HCT116 (cell line): ENCODE results near the gene LCN15. TPM values are rescaled to one million over a fixed set of nuclear protein-coding genes. Genes with fewer than 3 reads are reported as not detected.

Experiments
- ATAC-seq: fragments of 200-7000 bp; cut with Tn5 transposase; 2 replicates; pipeline ENCODE4 v1.9.1; 2020; ENCODE audit warnings: mild to moderate bottlenecking, moderate library complexity
- BruUV-seq: library from RNA; stranded (reverse); fragments of 400-500 nt; replicated peaks from 2 replicates; lab custom pipeline; 2021; lab: Mats Ljungman, UMichigan
- CTCF ChIA-PET: fragments of 300-600 bp; sonication (Branson Sonifier 250); formaldehyde crosslinking; loops from one replicate; lab custom pipeline; 2021; ENCODE audit warnings: antibody characterized with exemption; lab: Charles Lee
- POLR2A ChIA-PET: fragments of 300-600, 350-600 bp; sonication (Branson Sonifier 250); formaldehyde crosslinking; loops from one replicate; lab custom pipeline; 2021; ENCODE audit warnings: antibody characterized with exemption; lab: Charles Lee
- RAD21 ChIA-PET, 2 experiments: fragments of 300-600 bp; sonication (Branson Sonifier 250); formaldehyde crosslinking; loops; one replicate each; lab custom pipeline; 2023; ENCODE audit warnings: low total read pairs in 2 of 2; ENCODE audit not compliant: uncharacterized antibody in 2 of 2, unreplicated experiment in 2 of 2, low non-redundant PET in 1 of 2; lab: Charles Lee
- DNase-seq: peaks from one replicate; pipeline ENCODE4 v3.0.0-alpha.2; 2010; ENCODE audit warnings: low read depth, low spot score
- H2AFZ ChIP-seq: fragments of 200-600 bp; shearing (Covaris generic), sonication (generic); 2 replicates; pipeline ENCODE4 v1.6.1; 2017; ENCODE audit warnings: low read depth, mixed run types, mixed read lengths, antibody characterized with exemption, low read length; ENCODE audit not compliant: poor library complexity, severe bottlenecking
- H3K27ac ChIP-seq: 2 replicates; pipeline ENCODE4 v1.5.1; 2012; ENCODE audit warnings: low read depth, low read length
- H3K27me3 ChIP-seq: fragments of 200-600 bp; sonication (generic); 2 replicates; pipeline ENCODE4 v1.6.1; 2016; ENCODE audit warnings: mixed run types, low read length, mixed read lengths; ENCODE audit not compliant: insufficient read depth
- H3K36me3 ChIP-seq, 2 experiments: fragments of 200-500 bp in 1 of 2; fragments of 200-600 bp in 1 of 2; sonication (Bioruptor generic) in 1 of 2; sonication (generic) in 1 of 2; 2 replicates each; pipeline versions ENCODE4 v1.5.1 to v1.6.1; 2014 to 2016; ENCODE audit warnings: low read length in 2 of 2, inconsistent platforms in 1 of 2, mixed read lengths in 1 of 2, mixed run types in 1 of 2; ENCODE audit not compliant: insufficient read depth in 2 of 2, control insufficient read depth in 1 of 2
- H3K4me1 ChIP-seq, 2 experiments: fragments of 200-600 bp in 1 of 2; sonication (generic) in 1 of 2; 2 replicates each; pipeline versions ENCODE4 v1.5.1 to v1.6.1; 2012 to 2017; ENCODE audit warnings: low read length in 2 of 2, inconsistent platforms in 1 of 2, mild to moderate bottlenecking in 1 of 2, mixed read lengths in 1 of 2, mixed run types in 1 of 2, moderate library complexity in 1 of 2; ENCODE audit not compliant: insufficient read depth in 2 of 2, control insufficient read depth in 1 of 2
- H3K4me2 ChIP-seq: fragments of 200-600 bp; sonication (generic); 2 replicates; pipeline ENCODE4 v1.6.1; 2017; ENCODE audit warnings: mixed run types, low read length, mixed read lengths
- H3K4me3 ChIP-seq, 2 experiments: fragments of 200-600 bp in 1 of 2; sonication (generic) in 1 of 2; replicated peaks in 1 of 2; 2 replicates each; pipeline ENCODE4 v1.5.1; 2011 to 2016; ENCODE audit warnings: low read length in 2 of 2, control low read depth in 1 of 2, low read depth in 1 of 2, mild to moderate bottlenecking in 1 of 2, mixed read lengths in 1 of 2, mixed run types in 1 of 2
- H3K79me2 ChIP-seq: fragments of 200-600 bp; sonication (generic); 2 replicates; pipeline ENCODE4 v1.6.1; 2017; ENCODE audit warnings: mild to moderate bottlenecking, mixed run types, low read length, moderate library complexity, mixed read lengths; ENCODE audit not compliant: insufficient read depth
- H3K9ac ChIP-seq: fragments of 200-600 bp; sonication (generic); 2 replicates; pipeline ENCODE4 v1.6.1; 2016; ENCODE audit warnings: low read length, mixed read lengths
- H3K9me2 ChIP-seq: fragments of 200-600 bp; sonication (generic), shearing (Covaris generic); 2 replicates; pipeline ENCODE4 v1.6.1; 2017; ENCODE audit warnings: mixed run types, mild to moderate bottlenecking, moderate library complexity; ENCODE audit not compliant: insufficient read depth
- H3K9me3 ChIP-seq, 2 experiments: fragments of 200-500 bp in 1 of 2; fragments of 200-600 bp in 1 of 2; sonication (Bioruptor generic) in 1 of 2; sonication (generic) in 1 of 2; 2 replicates each; pipeline ENCODE4 v1.6.1; 2014 to 2017; ENCODE audit warnings: low read length in 2 of 2, mixed read lengths in 2 of 2, inconsistent platforms in 1 of 2, low read depth in 1 of 2, mild to moderate bottlenecking in 1 of 2, mixed run types in 1 of 2, moderate library complexity in 1 of 2; ENCODE audit not compliant: control insufficient read depth in 1 of 2, insufficient read depth in 1 of 2
- H4K20me1 ChIP-seq: fragments of 200-600 bp; sonication (generic), shearing (Covaris generic); 2 replicates; pipeline ENCODE4 v1.6.1; 2017; ENCODE audit warnings: mixed run types, mild to moderate bottlenecking, moderate library complexity; ENCODE audit not compliant: insufficient read depth
- ATF3 ChIP-seq: IDR thresholded peaks from 2 replicates; pipeline ENCODE4 v1.6.1; 2012
- CTCF ChIP-seq, 3 experiments: fragments of 200-600 bp in 1 of 3; sonication (generic) in 1 of 3; IDR thresholded peaks in 2 of 3; conservative IDR thresholded peaks in 1 of 3; 2 replicates each; pipeline ENCODE4 v1.5.1; 2012 to 2017; ENCODE audit warnings: low read depth in 2 of 3, low read length in 2 of 3, antibody characterized with exemption in 1 of 3, borderline replicate concordance in 1 of 3, control low read depth in 1 of 3, mild to moderate bottlenecking in 1 of 3, mixed read lengths in 1 of 3, mixed run types in 1 of 3, moderate library complexity in 1 of 3; ENCODE audit not compliant: insufficient read depth in 1 of 3
- ELF1 ChIP-seq: IDR thresholded peaks from 2 replicates; pipeline ENCODE4 v1.6.1; 2012; ENCODE audit warnings: low read depth, borderline replicate concordance
- EZH2phosphoT487 ChIP-seq: fragments of 200-600 bp; IDR thresholded peaks from 2 replicates; pipeline ENCODE4 v1.6.1; 2018; ENCODE audit warnings: antibody characterized with exemption, borderline replicate concordance
- FOSL1 ChIP-seq: IDR thresholded peaks from 2 replicates; pipeline ENCODE4 v1.6.1; 2012; ENCODE audit warnings: low read depth
- JUND ChIP-seq: IDR thresholded peaks from 2 replicates; pipeline ENCODE4 v1.6.1; 2012
- SIN3A ChIP-seq: IDR thresholded peaks from 2 replicates; pipeline ENCODE4 v1.6.1; 2012; ENCODE audit warnings: low read depth
- SRF ChIP-seq: IDR thresholded peaks from 2 replicates; pipeline ENCODE4 v1.6.1; 2012; ENCODE audit warnings: low read depth
- TCF7L2 ChIP-seq: IDR thresholded peaks from 2 replicates; pipeline ENCODE4 v1.7.0; 2011; ENCODE audit warnings: borderline replicate concordance, inconsistent platforms; ENCODE audit not compliant: insufficient read depth, insufficient read length; ENCODE audit errors: extremely low read depth
- YY1 ChIP-seq: IDR thresholded peaks from 2 replicates; pipeline ENCODE4 v1.6.1; 2011; ENCODE audit warnings: low read length, low read depth, moderate library complexity, mild to moderate bottlenecking; ENCODE audit not compliant: insufficient replicate concordance; ENCODE audit errors: extremely low read depth
- ZBTB33 ChIP-seq: IDR thresholded peaks from 2 replicates; pipeline ENCODE4 v1.6.1; 2011; ENCODE audit warnings: mild to moderate bottlenecking, low read length, moderate library complexity; ENCODE audit not compliant: insufficient replicate concordance; ENCODE audit errors: extremely low read depth
- ZFX ChIP-seq: fragments of 450-650 bp; IDR thresholded peaks from 2 replicates; pipeline ENCODE4 v1.6.1; 2017
- ZNF274 ChIP-seq: fragments of 200-500 bp; sonication (Bioruptor generic); IDR thresholded peaks from 2 replicates; pipeline ENCODE4 v1.6.1; 2014; ENCODE audit warnings: mild to moderate bottlenecking, low read depth, low read length, inconsistent platforms
- intact Hi-C: fragments of 100-400 bp; cut with micrococcal nuclease; formaldehyde crosslinking; loops from 2 replicates; pipeline ENCODE4 v1.10.0; 2022
- total RNA-seq: library from RNA; stranded (reverse); gene quantifications from one replicate; pipeline ENCODE4 v1.2.1, GENCODE V29; 2021; ENCODE audit not compliant: unreplicated experiment
- TF ChIP-seq, protein P1 (sequence below): IDR thresholded peaks from 2 replicates; pipeline ENCODE4 v1.6.1; 2012

Gene LCN15
- total RNA-seq, 1 experiment from 2014 or later: 0.76 TPM

GRCh38 chr9:136726118-136726517, 38.2 kb downstream of the LCN15 start:
- CTCF ChIA-PET: interaction anchor here (1.0 kb wide), 1 partner anchor 21 kb away, joined by 3 read pairs; no protein-coding TSS in a partner anchor
- peaks cover 58% of the 10 kb centered on the region for H3K79me2 ChIP-seq
- DNase-seq (no peak), ATAC-seq (no peak)
- peak overlapping the region; percentile 97 for H3K27ac ChIP-seq
- peaks cover 37% of the 10 kb centered on the region; the same call in 1 of the 2 replicates for H4K20me1 ChIP-seq
- intact Hi-C loops: no loop called here
- no peaks in the 10 kb centered on the region for H3K27me3 ChIP-seq
- POLR2A ChIA-PET: interaction anchor here (1.0 kb wide), 1 partner anchor 15 kb away, joined by 5 read pairs; no protein-coding TSS in a partner anchor
- peak overlapping the region; percentile 95 for H3K9ac ChIP-seq
- no peaks in the 10 kb centered on the region for H3K9me2 ChIP-seq
- BruUV-seq: no TSS peak
- RAD21 ChIA-PET: no interaction called here
- peak overlapping the region; percentile 93 to 100 for H3K4me3 ChIP-seq
- no peak overlapping the region for H2AFZ ChIP-seq
- no peak for TF ChIP-seq TCF7L2
- TF ChIP-seq ZNF274: no peak
- no peak for TF ChIP-seq YY1
- no peak for TF ChIP-seq SRF
- TF ChIP-seq ZFX: no peak
- no peak for TF ChIP-seq FOSL1
- TF ChIP-seq SIN3A: no peak
- no peak for TF ChIP-seq JUND
- no peak for TF ChIP-seq ATF3
- TF ChIP-seq CTCF (IDR thresholded peaks at IDR 0.05 in 2 of 3, conservative IDR thresholded peaks at IDR 0.05 in 1 of 3; ENCODE audit: borderline replicate concordance in 1 of 3, insufficient read depth in 1 of 3, low read depth in 2 of 3, low read length in 2 of 3): no peak
- TF ChIP-seq EZH2phosphoT487: no peak
- no peak for TF ChIP-seq ELF1
- TF ChIP-seq ZBTB33: no peak
- TF ChIP-seq, protein P1, sequence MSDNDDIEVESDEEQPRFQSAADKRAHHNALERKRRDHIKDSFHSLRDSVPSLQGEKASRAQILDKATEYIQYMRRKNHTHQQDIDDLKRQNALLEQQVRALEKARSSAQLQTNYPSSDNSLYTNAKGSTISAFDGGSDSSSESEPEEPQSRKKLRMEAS: no peak
- peak overlapping the region; percentile 95 for H3K4me2 ChIP-seq
- H3K9me3 ChIP-seq: no peaks in the 10 kb centered on the region
- peaks cover 19 to 46% of the 10 kb centered on the region in 2 experiments; a peak in 3 of 4 replicates for H3K36me3 ChIP-seq
- peaks cover 13 to 64% of the 10 kb centered on the region in 2 experiments for H3K4me1 ChIP-seq
